A673 (cell line): ENCODE data around the gene LITAF.
"Not testable (repeated sequence)": the region's sequence is repeated elsewhere in the genome, so short reads cannot be mapped to it uniquely, and the experiment has no call there.

ENCODE experiments used
- CTCF ChIP-seq: fragments of 300-800, 200-600 bp; sonication (generic); conservative IDR thresholded peaks from 2 replicates; pipeline ENCODE4 v1.5.1; 2017; ENCODE audit warnings: low read depth, mild to moderate bottlenecking, antibody characterized with exemption, low read length, moderate library complexity, mixed read lengths
- EZH2 ChIP-seq: fragments of 200-600 bp; sonication (generic); IDR thresholded peaks from 2 replicates; pipeline ENCODE4 v1.6.1; 2017; ENCODE audit warnings: borderline replicate concordance, low read depth, mild to moderate bottlenecking, mixed read lengths, antibody characterized with exemption, low read length; ENCODE audit not compliant: poor library complexity, severe bottlenecking

DNA sequence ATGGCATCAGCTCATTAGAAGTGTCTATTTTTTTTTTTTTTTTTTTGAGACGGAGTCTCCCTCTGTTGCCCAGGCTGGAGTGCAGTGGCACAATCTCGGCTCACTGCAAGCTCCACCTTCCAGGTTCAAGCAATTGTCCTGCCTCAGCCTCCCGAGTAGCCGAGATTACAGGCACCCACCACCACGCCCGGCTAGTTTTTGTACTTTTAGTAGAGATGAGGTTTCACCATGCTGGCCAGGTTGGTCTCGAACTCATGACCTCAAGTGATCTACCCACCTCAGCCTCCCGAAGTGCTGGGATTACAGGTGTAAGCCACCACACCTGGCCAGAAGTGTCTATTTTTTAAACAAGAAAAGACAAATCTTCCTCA, 9.4 kb downstream of the LITAF start:
- not testable (repeated sequence) for TF ChIP-seq CTCF, EZH2
